ENCODE data around the gene ACAP3. TPM values are rescaled to one million over a fixed set of nuclear protein-coding genes. Genes with fewer than 3 reads are reported as not detected.

The ACAP3 gene
- total and polyA plus RNA-seq, 4 experiments from 2014 or later, result 5.4 to 65.6 (median 33.3) TPM

GRCh38 chr1:1353389-1354151, 45.8 kb upstream of the ACAP3 start:
- Mint-ChIP-seq H3K27me3 (peaks cover 4 to 13% of the 10 kb centered on the region in 2 donors), H3K9me3 (peaks cover 0 to 2% (median 0%) of the 10 kb centered on the region in 8 donors), H3K27ac (peak overlapping the region in 1 of 7 donors; percentile 30), H3K4me3 (peak overlapping the region in 3 of 8 donors; percentile 25 to 55 (median 32)), H3K4me1 (peaks cover 0 to 20% (median 5%) of the 10 kb centered on the region in 4 donors), H3K36me3 (no peaks in the 10 kb centered on the region)
- Histone ChIP-seq H3K9me3 (ENCODE audit: control insufficient read depth in 1 of 2, low read length in 2 of 2) (no peaks in the 10 kb centered on the region), H3K27me3 (ENCODE audit: insufficient read depth, low read length) (no peaks in the 10 kb centered on the region), H3K27ac (ENCODE audit: low read depth, low read length) (no peak overlapping the region), H3K36me3 (ENCODE audit: insufficient read depth, low read length) (no peaks in the 10 kb centered on the region), H3K4me1 (ENCODE audit: insufficient read depth, low read length) (peaks cover 20% of the 10 kb centered on the region), H3K4me3 (ENCODE audit: low read length in 2 of 2) (no peak overlapping the region)
- ChIA-PET CTCF (ENCODE audit: partially characterized antibody) (interaction anchor here (0.9 kb wide), 1 partner anchor 19 kb away, joined by 3 read pairs; no protein-coding TSS in a partner anchor), POLR2A (ENCODE audit: partially characterized antibody) (interaction anchor here (0.8 to 3.5 kb wide), 3 partner anchors 16 to 21 kb away, joined by 3 to 24 read pairs (median 3); partner anchors contain the start of gene AURKAIP1)
- DNase-seq, result no peak
- intact Hi-C loops (cut with micrococcal nuclease), result no loop called here

GRCh38 chr1:1352786-1353388, 45.2 kb upstream of the ACAP3 start:
- no peak for DNase-seq
- ChIA-PET POLR2A (ENCODE audit: partially characterized antibody) (interaction anchor here (1.4 to 3.5 kb wide), 2 partner anchors 16 to 22 kb away, joined by 3 to 24 read pairs; partner anchors contain the start of gene AURKAIP1), CTCF (ENCODE audit: partially characterized antibody) (interaction anchor here (1.8 kb wide), 1 partner anchor 19 kb away, joined by 9 read pairs; no protein-coding TSS in a partner anchor)
- intact Hi-C loops (cut with micrococcal nuclease), result no loop called here
- H3K4me3 ChIP-seq (ENCODE audit: low read length in 2 of 2), result no peak overlapping the region
- H3K27me3 Mint-ChIP-seq, result peaks cover 4 to 13% of the 10 kb centered on the region in 2 donors
- no peaks in the 10 kb centered on the region for H3K36me3 ChIP-seq (ENCODE audit: insufficient read depth, low read length)
- peaks cover 21% of the 10 kb centered on the region for H3K4me1 ChIP-seq (ENCODE audit: insufficient read depth, low read length)
- H3K27ac ChIP-seq (ENCODE audit: low read depth, low read length), result no peak overlapping the region
- H3K4me3 Mint-ChIP-seq, result peak overlapping the region in 6 of 8 donors; percentile 21 to 91 (median 50)
- H3K36me3 Mint-ChIP-seq, result no peaks in the 10 kb centered on the region
- no peaks in the 10 kb centered on the region for H3K9me3 ChIP-seq (ENCODE audit: control insufficient read depth in 1 of 2, low read length in 2 of 2)
- no peaks in the 10 kb centered on the region for H3K27me3 ChIP-seq (ENCODE audit: insufficient read depth, low read length)
- H3K27ac Mint-ChIP-seq, result peak overlapping the region in 2 of 7 donors; percentile 25 to 78
- peaks cover 0 to 2% (median 0%) of the 10 kb centered on the region in 8 donors for H3K9me3 Mint-ChIP-seq
- H3K4me1 Mint-ChIP-seq, result peaks cover 0 to 20% (median 7%) of the 10 kb centered on the region in 4 donors

GRCh38 chr1:1351511-1352427, 44.0 kb upstream of the ACAP3 start:
- Mint-ChIP-seq H3K4me3 (peak overlapping the region; percentile 26 to 91 (median 68)), H3K27ac (peak overlapping the region in 2 of 7 donors; percentile 72 to 78), H3K9me3 (peaks cover 0 to 2% (median 0%) of the 10 kb centered on the region in 8 donors), H3K4me1 (peaks cover 2 to 32% (median 15%) of the 10 kb centered on the region in 4 donors), H3K27me3 (peaks cover 4 to 11% of the 10 kb centered on the region in 2 donors), H3K36me3 (no peaks in the 10 kb centered on the region)
- Histone ChIP-seq H3K27ac (ENCODE audit: low read depth, low read length) (no peak overlapping the region), H3K9me3 (ENCODE audit: control insufficient read depth in 1 of 2, low read length in 2 of 2) (no peaks in the 10 kb centered on the region), H3K4me1 (ENCODE audit: insufficient read depth, low read length) (peaks cover 27% of the 10 kb centered on the region), H3K36me3 (ENCODE audit: insufficient read depth, low read length) (no peaks in the 10 kb centered on the region), H3K4me3 (ENCODE audit: low read length in 2 of 2) (no peak overlapping the region), H3K27me3 (ENCODE audit: insufficient read depth, low read length) (no peaks in the 10 kb centered on the region)
- POLR2A ChIA-PET (ENCODE audit: partially characterized antibody), result interaction anchor here (1.4 to 3.5 kb wide), 3 partner anchors 19 to 48 kb away, joined by 4 to 24 read pairs (median 6); partner anchors contain the start of genes AURKAIP1 and CCNL2
- CTCF ChIA-PET (ENCODE audit: partially characterized antibody), result interaction anchor here (1.8 kb wide), 1 partner anchor 20 kb away, joined by 9 read pairs; no protein-coding TSS in a partner anchor
- no peak for DNase-seq
- intact Hi-C loops (cut with micrococcal nuclease), result no loop called here

- peak within 1 kb of the TSS; percentile 70 to 85 (median 78) for H3K4me3 Mint-ChIP-seq
- H3K4me3 ChIP-seq (ENCODE audit: low read length in 2 of 2), result peak within 1 kb of the TSS in 1 of 2 donors; percentile 51
- no peaks in the 10 kb centered on the region for H3K36me3 Mint-ChIP-seq
- DNase-seq, result peak; percentile 65 to 80 (median 71)
- H3K9me3 ChIP-seq (ENCODE audit: control insufficient read depth in 1 of 2, low read length in 2 of 2), result no peaks in the 10 kb centered on the region
- no peaks in the 10 kb centered on the region for H3K36me3 ChIP-seq (ENCODE audit: insufficient read depth, low read length)
- H3K27me3 ChIP-seq (ENCODE audit: insufficient read depth, low read length), result no peaks in the 10 kb centered on the region
- H3K4me1 Mint-ChIP-seq, result peaks cover 4 to 35% (median 17%) of the 10 kb centered on the region in 4 donors
- POLR2A ChIA-PET (ENCODE audit: partially characterized antibody), result interaction anchor here (1.0 kb wide), 1 partner anchor 50 kb away, joined by 7 read pairs; the partner anchor contains the start of gene CCNL2
- CTCF ChIA-PET (ENCODE audit: partially characterized antibody), result interaction anchor here (1.9 kb wide), 1 partner anchor 227 kb away, joined by 5 read pairs; no protein-coding TSS in a partner anchor
- peaks cover 0 to 2% (median 0%) of the 10 kb centered on the region in 8 donors for H3K9me3 Mint-ChIP-seq
- H3K4me1 ChIP-seq (ENCODE audit: insufficient read depth, low read length), result peaks cover 25% of the 10 kb centered on the region
- H3K27me3 Mint-ChIP-seq, result peaks cover 3 to 11% of the 10 kb centered on the region in 2 donors
- peak within 1 kb of the TSS in 5 of 7 donors; percentile 57 to 89 (median 64) for H3K27ac Mint-ChIP-seq
- H3K27ac ChIP-seq (ENCODE audit: low read depth, low read length), result peak within 1 kb of the TSS; percentile 43
- intact Hi-C loops (cut with micrococcal nuclease), result loop anchor here (1.0 to 2.0 kb wide), 2 partner anchors 23 to 41 kb away; partner anchors contain the start of gene PUSL1
These were observed 41.7 kb upstream of the ACAP3 start, which contains the start of gene DVL1 for GRCh38 chr1:1349256-1350012. DVL1 (minus strand) TSS chr1:1349418; CDS start chr1:1349065, 353 bp downstream.

GRCh38 chr1:1348420-1349255, 40.9 kb upstream of the ACAP3 start:
- intact Hi-C loops (cut with micrococcal nuclease), result loop anchor here (1.0 to 2.0 kb wide), 2 partner anchors 24 to 40 kb away; partner anchors contain the start of gene PUSL1
- Mint-ChIP-seq H3K27me3 (peaks cover 3 to 9% of the 10 kb centered on the region in 2 donors), H3K4me1 (peaks cover 4 to 30% (median 16%) of the 10 kb centered on the region in 4 donors), H3K9me3 (peaks cover 0 to 2% (median 0%) of the 10 kb centered on the region in 8 donors), H3K27ac (peak overlapping the region in 5 of 7 donors; percentile 57 to 89 (median 64)), H3K36me3 (no peaks in the 10 kb centered on the region), H3K4me3 (peak overlapping the region; percentile 70 to 85 (median 78))
- Histone ChIP-seq H3K36me3 (ENCODE audit: insufficient read depth, low read length) (no peaks in the 10 kb centered on the region), H3K4me3 (ENCODE audit: low read length in 2 of 2) (peak overlapping the region in 1 of 2 donors; percentile 43), H3K27ac (ENCODE audit: low read depth, low read length) (peak overlapping the region; percentile 41), H3K27me3 (ENCODE audit: insufficient read depth, low read length) (no peaks in the 10 kb centered on the region), H3K4me1 (ENCODE audit: insufficient read depth, low read length) (peaks cover 17% of the 10 kb centered on the region), H3K9me3 (ENCODE audit: control insufficient read depth in 1 of 2, low read length in 2 of 2) (no peaks in the 10 kb centered on the region)
- CTCF ChIA-PET (ENCODE audit: partially characterized antibody), result interaction anchor here (1.4 to 1.9 kb wide), 3 partner anchors 23 to 226 kb away, joined by 4 to 9 read pairs (median 5); no protein-coding TSS in a partner anchor
- POLR2A ChIA-PET (ENCODE audit: partially characterized antibody), result interaction anchor here (0.7 to 2.0 kb wide), 8 partner anchors 18 to 382 kb away, joined by 3 to 14 read pairs (median 4); partner anchors contain the start of genes AURKAIP1, CCNL2, PLEKHN1 and UBE2J2
- DNase-seq, result no peak
